Testis (tissue), 2 donors: ENCODE data around the gene ARHGAP22.

Source experiments
- CTCF ChIP-seq, 3 experiments: fragments of 450-650 bp in 2 of 3; fragments of 200-600 bp in 1 of 3; sonication (generic) in 1 of 3; IDR thresholded peaks; one replicate each; pipeline ENCODE4 v1.5.1; 2016 to 2019; ENCODE audit warnings: antibody characterized with exemption in 3 of 3, mild to moderate bottlenecking in 2 of 3, moderate library complexity in 1 of 3
- POLR2A ChIP-seq: fragments of 450-650 bp; IDR thresholded peaks from one replicate; pipeline ENCODE4 v1.6.1; 2017; ENCODE audit warnings: antibody characterized with exemption, mild to moderate bottlenecking, moderate library complexity

- TF ChIP-seq CTCF (IDR thresholded peaks at IDR 0.05) (no peak), POLR2A (no peak)
Measured at GRCh38 chr10:48398261-48398660, 206.6 kb downstream of the ARHGAP22 start.
